ENCODE measurements around the gene PSEN1. TPM values are rescaled to one million over a fixed set of nuclear protein-coding genes. Genes with fewer than 3 reads are reported as not detected.

Gene PSEN1
- total and polyA plus RNA-seq, 10 of the 15 experiments (the other 5 are each of a cell fraction or from before 2014, with no cell fraction given): 8.9 to 32.3 (median 21.8) TPM

- Histone ChIP-seq H3K27me3 (replicated peaks in 1 of 2; ENCODE audit: control insufficient read depth in 2 of 2, insufficient read depth in 2 of 2, low read length in 1 of 2) (no peaks in the 10 kb centered on the region; a peak in 1 of 4 replicates), H4K20me1 (ENCODE audit: control insufficient read depth, insufficient read depth) (no peaks in the 10 kb centered on the region), H2AFZ (ENCODE audit: control insufficient read depth, low read depth, low read length) (no peak overlapping the region), H3K36me3 (ENCODE audit: control insufficient read depth in 2 of 2, insufficient read depth in 2 of 2, low read length in 1 of 2) (no peaks in the 10 kb centered on the region), H3K9me3 (replicated peaks; ENCODE audit: control insufficient read depth, insufficient read depth, low read length) (no peaks in the 10 kb centered on the region), H3K4me2 (ENCODE audit: control insufficient read depth, insufficient read depth) (no peak overlapping the region), H3K79me2 (ENCODE audit: control insufficient read depth, insufficient read depth, low read length) (no peaks in the 10 kb centered on the region), H3K9ac (ENCODE audit: control insufficient read depth, insufficient read depth, low read length) (no peak overlapping the region), H3K4me3 (no peak overlapping the region), H3K4me1 (ENCODE audit: control insufficient read depth, insufficient read depth, low read length) (no peaks in the 10 kb centered on the region; the same call in 1 of the 2 replicates), H3K27ac (ENCODE audit: control insufficient read depth, insufficient read depth) (no peak overlapping the region)
- intact Hi-C loops (cut with micrococcal nuclease; ENCODE audit: unreplicated experiment): no loop called here
- RAD21 ChIA-PET (ENCODE audit: unreplicated experiment): no interaction called here
- in situ Hi-C loops (cut with MboI): no loop called here
- BruUV-seq (replicated peaks): no TSS peak
- DNase-seq (ENCODE audit: low read depth, low spot score): no peak
- ATAC-seq: no peak
- CTCF ChIA-PET: no interaction called here
- TF ChIP-seq MTA3 (IDR thresholded peaks at IDR 0.05; ENCODE audit: borderline replicate concordance, low read length) (no peak), JUND (IDR thresholded peaks at IDR 0.05; ENCODE audit: low read depth, low read length) (no peak), YY1 (IDR thresholded peaks at IDR 0.05; ENCODE audit: low read depth, low read length) (no peak), LARP7 (IDR thresholded peaks at IDR 0.05) (no peak), ZBTB11 (CRISPR knock-in tag; IDR thresholded peaks at IDR 0.05) (no peak), CEBPB (IDR thresholded peaks at IDR 0.05; ENCODE audit: borderline replicate concordance in 1 of 2, low read depth in 2 of 2, low read length in 2 of 2) (no peak), JUNB (IDR thresholded peaks at IDR 0.05) (no peak)
- TF ChIP-seq, protein P1, sequence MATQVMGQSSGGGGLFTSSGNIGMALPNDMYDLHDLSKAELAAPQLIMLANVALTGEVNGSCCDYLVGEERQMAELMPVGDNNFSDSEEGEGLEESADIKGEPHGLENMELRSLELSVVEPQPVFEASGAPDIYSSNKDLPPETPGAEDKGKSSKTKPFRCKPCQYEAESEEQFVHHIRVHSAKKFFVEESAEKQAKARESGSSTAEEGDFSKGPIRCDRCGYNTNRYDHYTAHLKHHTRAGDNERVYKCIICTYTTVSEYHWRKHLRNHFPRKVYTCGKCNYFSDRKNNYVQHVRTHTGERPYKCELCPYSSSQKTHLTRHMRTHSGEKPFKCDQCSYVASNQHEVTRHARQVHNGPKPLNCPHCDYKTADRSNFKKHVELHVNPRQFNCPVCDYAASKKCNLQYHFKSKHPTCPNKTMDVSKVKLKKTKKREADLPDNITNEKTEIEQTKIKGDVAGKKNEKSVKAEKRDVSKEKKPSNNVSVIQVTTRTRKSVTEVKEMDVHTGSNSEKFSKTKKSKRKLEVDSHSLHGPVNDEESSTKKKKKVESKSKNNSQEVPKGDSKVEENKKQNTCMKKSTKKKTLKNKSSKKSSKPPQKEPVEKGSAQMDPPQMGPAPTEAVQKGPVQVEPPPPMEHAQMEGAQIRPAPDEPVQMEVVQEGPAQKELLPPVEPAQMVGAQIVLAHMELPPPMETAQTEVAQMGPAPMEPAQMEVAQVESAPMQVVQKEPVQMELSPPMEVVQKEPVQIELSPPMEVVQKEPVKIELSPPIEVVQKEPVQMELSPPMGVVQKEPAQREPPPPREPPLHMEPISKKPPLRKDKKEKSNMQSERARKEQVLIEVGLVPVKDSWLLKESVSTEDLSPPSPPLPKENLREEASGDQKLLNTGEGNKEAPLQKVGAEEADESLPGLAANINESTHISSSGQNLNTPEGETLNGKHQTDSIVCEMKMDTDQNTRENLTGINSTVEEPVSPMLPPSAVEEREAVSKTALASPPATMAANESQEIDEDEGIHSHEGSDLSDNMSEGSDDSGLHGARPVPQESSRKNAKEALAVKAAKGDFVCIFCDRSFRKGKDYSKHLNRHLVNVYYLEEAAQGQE (IDR thresholded peaks at IDR 0.05; ENCODE audit: low read depth, low read length): no peak
- POLR2A ChIA-PET: no interaction called here
- no peak for FAIRE-seq
- SMC1A ChIA-PET (ENCODE audit: uncharacterized antibody, unreplicated experiment): no interaction called here
- 54% methylated on average over 6 of the region's 6 CpGs for WGBS (ENCODE audit: insufficient coverage, insufficient replicate concordance, low lambda C conversion rate, missing lambda C conversion rate)
Measured at GRCh38 chr14:73261075-73261474, 124.8 kb downstream of the PSEN1 start.

Measured in GM12878 (cell line).